GM21529 (cell line): ENCODE results near the gene IFNA4.
"Not testable (repeated sequence)": the region's sequence is repeated elsewhere in the genome, so short reads cannot be mapped to it uniquely, and the experiment has no call there.

Experiments used
- ATAC-seq: cut with Tn5 transposase; IDR thresholded peaks from one replicate; pipeline ENCODE4 v1.9.1; 2021; ENCODE audit not compliant: unreplicated experiment

Gene IFNA4

GRCh38 chr9:21166560-21166959 lies 20.8 kb downstream of the IFNA4 start, which contains the start of gene IFNA21:
IFNA21 (minus strand) TSS chr9:21166660; CDS start chr9:21166612, 48 bp downstream.
- not testable (repeated sequence) for ATAC-seq

GRCh38 chr9:21165516-21165915 lies 21.9 kb downstream of the IFNA4 start:
- no peak for ATAC-seq

- ATAC-seq: peak; percentile 96
Measured at GRCh38 chr9:21160178-21160577, 27.2 kb downstream of the IFNA4 start.

- ATAC-seq: no peak
Measured at GRCh38 chr9:21155501-21155900, 31.9 kb downstream of the IFNA4 start.

GRCh38 chr9:21154018-21154608 lies 33.3 kb downstream of the IFNA4 start:
- ATAC-seq: peak; percentile 89

GRCh38 chr9:21153336-21154017 lies 33.9 kb downstream of the IFNA4 start:
- peak; percentile 34 for ATAC-seq

- peak; percentile 66 for ATAC-seq
Measured at GRCh38 chr9:21144603-21145002, 42.8 kb downstream of the IFNA4 start.

GRCh38 chr9:21141427-21141882 lies 45.9 kb downstream of the IFNA4 start, which contains the start of gene IFNW1:
IFNW1 (minus strand) TSS chr9:21141832; CDS start chr9:21141570, 262 bp downstream.
- peak; percentile 75 for ATAC-seq

GRCh38 chr9:21137020-21137419 lies 50.4 kb downstream of the IFNA4 start:
- ATAC-seq: no peak
